ENCODE data around the gene LSM14A.

DNA sequence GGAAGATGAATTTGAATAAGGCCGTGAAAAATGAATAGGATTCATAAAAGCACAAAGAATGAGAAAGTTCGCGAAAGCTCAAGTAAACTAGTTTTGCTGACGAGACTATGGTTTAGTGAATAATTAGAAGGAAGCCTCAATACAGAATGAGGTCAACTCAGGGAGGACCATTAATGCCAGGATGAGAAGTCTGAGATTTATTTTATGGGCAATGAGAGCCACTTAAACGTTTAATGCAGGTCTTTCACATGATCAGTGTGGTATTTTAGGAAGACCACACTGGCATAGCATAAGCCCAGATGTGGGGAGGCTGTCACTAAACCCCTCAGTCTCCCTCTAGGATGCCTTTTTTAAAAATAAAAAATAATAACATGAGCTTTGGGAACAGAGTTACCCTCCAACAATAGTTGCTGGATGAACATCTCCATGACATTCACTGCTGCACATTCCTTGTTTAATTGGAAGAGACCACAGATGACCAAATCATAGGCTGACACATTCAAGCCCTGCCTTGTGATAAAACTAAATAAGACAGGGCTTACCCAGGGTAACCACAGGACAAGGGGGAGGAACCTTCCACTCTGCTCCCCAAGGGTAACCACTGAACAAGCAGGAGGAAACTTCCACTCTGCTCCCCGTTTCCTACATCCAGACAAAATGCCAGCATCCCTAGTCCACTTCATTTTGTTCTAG is 43.6 kb upstream of the LSM14A start:
- no peak for TF ChIP-seq SP2 (tag by site-specific recombination; IDR thresholded peaks at IDR 0.05)
- TF ChIP-seq KLF9 (tag by site-specific recombination; IDR thresholded peaks at IDR 0.05; ENCODE audit: low read depth) = no peak
- TF ChIP-seq, protein P1, sequence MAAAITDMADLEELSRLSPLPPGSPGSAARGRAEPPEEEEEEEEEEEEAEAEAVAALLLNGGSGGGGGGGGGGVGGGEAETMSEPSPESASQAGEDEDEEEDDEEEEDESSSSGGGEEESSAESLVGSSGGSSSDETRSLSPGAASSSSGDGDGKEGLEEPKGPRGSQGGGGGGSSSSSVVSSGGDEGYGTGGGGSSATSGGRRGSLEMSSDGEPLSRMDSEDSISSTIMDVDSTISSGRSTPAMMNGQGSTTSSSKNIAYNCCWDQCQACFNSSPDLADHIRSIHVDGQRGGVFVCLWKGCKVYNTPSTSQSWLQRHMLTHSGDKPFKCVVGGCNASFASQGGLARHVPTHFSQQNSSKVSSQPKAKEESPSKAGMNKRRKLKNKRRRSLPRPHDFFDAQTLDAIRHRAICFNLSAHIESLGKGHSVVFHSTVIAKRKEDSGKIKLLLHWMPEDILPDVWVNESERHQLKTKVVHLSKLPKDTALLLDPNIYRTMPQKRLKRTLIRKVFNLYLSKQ (tag by site-specific recombination; IDR thresholded peaks at IDR 0.05; ENCODE audit: borderline replicate concordance) = no peak
- no peak for TF ChIP-seq HOXA7 (CRISPR knock-in tag; IDR thresholded peaks at IDR 0.05; ENCODE audit: borderline replicate concordance)
- no peak for TF ChIP-seq ZIC2 (tag by site-specific recombination; IDR thresholded peaks at IDR 0.05)
- no peak for TF ChIP-seq CTCF (tag by site-specific recombination; IDR thresholded peaks at IDR 0.05)
- TF ChIP-seq, protein P2, sequence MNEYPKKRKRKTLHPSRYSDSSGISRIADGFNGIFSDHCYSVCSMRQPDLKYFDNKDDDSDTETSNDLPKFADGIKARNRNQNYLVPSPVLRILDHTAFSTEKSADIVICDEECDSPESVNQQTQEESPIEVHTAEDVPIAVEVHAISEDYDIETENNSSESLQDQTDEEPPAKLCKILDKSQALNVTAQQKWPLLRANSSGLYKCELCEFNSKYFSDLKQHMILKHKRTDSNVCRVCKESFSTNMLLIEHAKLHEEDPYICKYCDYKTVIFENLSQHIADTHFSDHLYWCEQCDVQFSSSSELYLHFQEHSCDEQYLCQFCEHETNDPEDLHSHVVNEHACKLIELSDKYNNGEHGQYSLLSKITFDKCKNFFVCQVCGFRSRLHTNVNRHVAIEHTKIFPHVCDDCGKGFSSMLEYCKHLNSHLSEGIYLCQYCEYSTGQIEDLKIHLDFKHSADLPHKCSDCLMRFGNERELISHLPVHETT (tag by site-specific recombination; IDR thresholded peaks at IDR 0.05) = no peak
- TF ChIP-seq, protein P3, sequence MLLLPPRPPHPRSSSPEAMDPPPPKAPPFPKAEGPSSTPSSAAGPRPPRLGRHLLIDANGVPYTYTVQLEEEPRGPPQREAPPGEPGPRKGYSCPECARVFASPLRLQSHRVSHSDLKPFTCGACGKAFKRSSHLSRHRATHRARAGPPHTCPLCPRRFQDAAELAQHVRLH (tag by site-specific recombination; IDR thresholded peaks at IDR 0.05) = no peak
- no peak for TF ChIP-seq YY1 (tag by site-specific recombination; IDR thresholded peaks at IDR 0.05)
- TF ChIP-seq ZNF629 (tag by site-specific recombination; IDR thresholded peaks at IDR 0.05) = no peak
- TF ChIP-seq ELK4 (IDR thresholded peaks at IDR 0.05; ENCODE audit: borderline replicate concordance, low read depth, low read length) = no peak
- no peak for TF ChIP-seq ZSCAN16 (tag by site-specific recombination; IDR thresholded peaks at IDR 0.05)
